ENCODE data around the gene TPD52L1. TPM values are rescaled to one million over a fixed set of nuclear protein-coding genes. Genes with fewer than 3 reads are reported as not detected.
"Not testable (repeated sequence)": the region's sequence is repeated elsewhere in the genome, so short reads cannot be mapped to it uniquely, and the experiment has no call there.

TPD52L1 gene
- total RNA-seq, 1 donor from 2014 or later = 48.0 TPM

- Mint-ChIP-seq H3K36me3 (ENCODE audit: low read depth) (no peaks in the 10 kb centered on the region), H3K9me3 (ENCODE audit: low read depth) (peaks cover 9% of the 10 kb centered on the region), H3K4me1 (ENCODE audit: low read depth) (peaks cover 27% of the 10 kb centered on the region)
These were observed 30.0 kb upstream of the TPD52L1 start for GRCh38 chr6:125123468-125124048.

DNA sequence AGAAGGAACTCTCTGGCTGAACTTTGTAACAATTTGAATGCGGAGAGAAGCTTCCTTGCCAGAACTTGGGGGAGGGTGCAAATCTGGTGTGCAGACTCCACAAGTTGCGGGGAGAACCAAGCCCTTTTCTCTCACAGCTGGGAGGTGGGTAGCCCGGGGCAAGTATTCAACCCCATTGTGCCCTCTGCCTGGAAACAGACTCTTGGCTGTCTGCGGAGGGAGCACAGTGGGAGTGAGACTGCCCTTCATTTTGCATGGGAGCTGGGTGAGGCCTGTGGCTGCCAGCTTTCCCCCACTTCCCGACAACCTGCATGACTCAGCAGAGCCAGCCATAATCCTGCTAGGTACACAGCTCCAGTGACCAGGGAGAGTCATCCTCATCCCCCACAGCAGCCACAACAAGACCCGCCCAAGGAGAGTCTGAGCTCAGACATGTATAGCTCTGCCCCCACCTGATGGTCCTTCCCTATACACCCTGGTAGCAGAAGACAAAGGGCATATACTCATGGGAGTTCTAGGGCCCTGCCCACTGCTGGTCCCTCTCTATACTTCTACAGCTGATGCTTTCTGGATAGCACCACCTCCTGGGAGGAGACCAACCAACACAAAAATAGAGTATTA is 29.4 kb upstream of the TPD52L1 start:
- no peaks in the 10 kb centered on the region for H3K27me3 Mint-ChIP-seq (ENCODE audit: low read depth)
- H3K27ac Mint-ChIP-seq (ENCODE audit: unreplicated experiment) = peak overlapping the region; percentile 89
- no peak for DNase-seq (ENCODE audit: low spot score)
- H3K9me3 Mint-ChIP-seq (ENCODE audit: low read depth) = peaks cover 9% of the 10 kb centered on the region
- H3K36me3 Mint-ChIP-seq (ENCODE audit: low read depth) = no peaks in the 10 kb centered on the region
- H3K4me3 Mint-ChIP-seq (ENCODE audit: unreplicated experiment) = peak overlapping the region; percentile 33
- no peak for TF ChIP-seq CTCF (IDR thresholded peaks at IDR 0.05)
- H3K4me1 Mint-ChIP-seq (ENCODE audit: low read depth) = peaks cover 27% of the 10 kb centered on the region

More at GRCh38 chr6:125123468-125124048, 30.0 kb upstream of the TPD52L1 start:
- no peak for DNase-seq (ENCODE audit: low spot score)
- peak overlapping the region; percentile 89 for H3K27ac Mint-ChIP-seq (ENCODE audit: unreplicated experiment)
- TF ChIP-seq CTCF (IDR thresholded peaks at IDR 0.05) = no peak
- no peaks in the 10 kb centered on the region for H3K27me3 Mint-ChIP-seq (ENCODE audit: low read depth)
- H3K4me3 Mint-ChIP-seq (ENCODE audit: unreplicated experiment) = peak overlapping the region; percentile 33

DNA sequence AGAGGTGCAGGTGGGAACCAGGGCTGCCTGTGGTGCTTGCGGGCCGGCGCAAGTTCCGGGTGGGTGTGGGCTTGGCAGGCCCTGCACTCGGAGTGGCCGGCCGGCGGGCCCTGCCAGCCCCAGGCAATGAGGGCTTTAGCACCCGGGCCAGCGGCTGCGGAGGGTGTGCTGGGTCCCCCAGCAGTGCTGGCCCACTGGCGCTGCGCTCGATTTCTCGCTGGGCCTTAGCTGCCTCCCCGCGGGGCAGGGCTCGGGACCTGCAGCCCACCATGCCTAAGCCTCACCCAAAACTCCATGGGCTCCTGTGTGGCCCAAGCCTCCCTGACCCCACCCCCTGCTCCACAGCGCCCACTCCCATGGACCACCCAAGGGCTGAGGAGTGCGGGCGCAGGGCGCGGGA is 27.7 kb upstream of the TPD52L1 start:
- H3K27me3 Mint-ChIP-seq (ENCODE audit: low read depth); H3K9me3 Mint-ChIP-seq (ENCODE audit: low read depth); H3K27ac Mint-ChIP-seq (ENCODE audit: unreplicated experiment); H3K36me3 Mint-ChIP-seq (ENCODE audit: low read depth); DNase-seq (ENCODE audit: low spot score); H3K4me3 Mint-ChIP-seq (ENCODE audit: unreplicated experiment): not testable (repeated sequence)
- H3K4me1 Mint-ChIP-seq (ENCODE audit: low read depth) = peaks cover 19% of the 10 kb centered on the region

DNA sequence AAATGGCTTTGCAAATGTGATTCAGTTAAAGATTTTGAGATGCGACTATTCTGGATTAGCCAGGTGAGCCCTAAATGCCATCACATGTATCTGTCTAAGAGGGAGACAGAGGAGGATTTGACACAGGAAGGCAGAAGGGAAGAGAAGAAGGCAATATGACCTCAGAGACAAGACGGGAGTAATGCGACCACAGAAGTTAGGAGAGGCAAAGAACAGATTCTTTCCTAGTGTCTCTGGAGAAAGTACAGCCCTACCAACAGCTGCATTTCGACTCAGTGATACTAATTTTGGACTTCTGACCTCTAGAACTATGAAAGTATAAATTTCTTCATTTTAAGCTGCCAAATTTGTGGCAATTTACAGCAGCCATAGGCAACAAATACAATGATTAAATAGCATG is 24.2 kb upstream of the TPD52L1 start:
- no peak for TF ChIP-seq CTCF (IDR thresholded peaks at IDR 0.05)
- DNase-seq (ENCODE audit: low spot score) = no peak
- Mint-ChIP-seq H3K27me3 (ENCODE audit: low read depth) (no peaks in the 10 kb centered on the region), H3K9me3 (ENCODE audit: low read depth) (peaks cover 9% of the 10 kb centered on the region), H3K36me3 (ENCODE audit: low read depth) (no peaks in the 10 kb centered on the region), H3K27ac (ENCODE audit: unreplicated experiment) (no peak overlapping the region), H3K4me3 (ENCODE audit: unreplicated experiment) (no peak overlapping the region), H3K4me1 (ENCODE audit: low read depth) (peaks cover 6% of the 10 kb centered on the region)

DNA sequence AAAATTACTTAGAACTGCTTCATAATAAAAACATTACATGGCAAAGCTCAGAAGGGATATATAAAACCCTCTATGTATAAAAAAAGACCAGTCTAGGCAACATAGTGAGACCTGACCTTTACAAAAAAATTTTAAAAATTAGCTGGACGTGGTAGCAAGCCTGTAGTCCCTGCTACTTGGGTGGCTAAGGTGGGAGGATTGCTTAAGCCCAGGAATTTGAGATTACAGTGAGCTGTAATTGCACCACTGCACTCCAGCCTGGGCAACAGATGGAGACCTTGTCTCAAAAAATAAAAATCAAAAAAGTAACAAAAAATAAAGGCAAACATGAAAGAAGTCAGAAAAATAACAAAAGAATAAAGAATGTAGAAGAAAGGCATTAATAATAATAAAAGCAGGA is 21.5 kb upstream of the TPD52L1 start:
- Mint-ChIP-seq H3K9me3 (ENCODE audit: low read depth) (peaks cover 6% of the 10 kb centered on the region), H3K27ac (ENCODE audit: unreplicated experiment) (no peak overlapping the region), H3K4me3 (ENCODE audit: unreplicated experiment) (no peak overlapping the region), H3K27me3 (ENCODE audit: low read depth) (no peaks in the 10 kb centered on the region), H3K36me3 (ENCODE audit: low read depth) (no peaks in the 10 kb centered on the region), H3K4me1 (ENCODE audit: low read depth) (no peaks in the 10 kb centered on the region)
- TF ChIP-seq CTCF (IDR thresholded peaks at IDR 0.05) = no peak
- no peak for DNase-seq (ENCODE audit: low spot score)

DNA sequence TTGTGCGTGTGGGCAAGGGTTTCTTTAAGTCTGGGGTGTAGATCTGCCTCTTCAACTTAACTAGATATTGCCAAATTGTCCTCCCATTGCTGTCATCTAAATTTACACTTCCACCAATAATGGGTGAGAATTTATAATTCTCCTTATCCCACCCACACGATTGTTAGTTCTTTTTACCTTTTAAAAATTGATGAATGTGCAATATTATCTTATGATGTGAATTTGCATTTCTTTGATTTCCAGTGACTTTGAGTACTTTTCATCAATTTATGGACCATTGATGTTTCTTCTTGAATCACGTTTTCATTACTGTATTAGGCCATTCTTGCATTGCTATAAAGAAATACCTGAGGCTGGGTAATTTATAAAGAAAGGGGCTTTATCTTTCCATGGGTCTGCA is 17.2 kb upstream of the TPD52L1 start:
- H3K9me3 Mint-ChIP-seq (ENCODE audit: low read depth) = peaks cover 2% of the 10 kb centered on the region
- no peak for DNase-seq (ENCODE audit: low spot score)

More for the DNA sequence above, 17.2 kb upstream of the TPD52L1 start:
- Mint-ChIP-seq H3K27me3 (ENCODE audit: low read depth) (no peaks in the 10 kb centered on the region), H3K4me1 (ENCODE audit: low read depth) (peaks cover 21% of the 10 kb centered on the region), H3K27ac (ENCODE audit: unreplicated experiment) (no peak overlapping the region), H3K36me3 (ENCODE audit: low read depth) (no peaks in the 10 kb centered on the region), H3K4me3 (ENCODE audit: unreplicated experiment) (no peak overlapping the region)
- TF ChIP-seq CTCF (IDR thresholded peaks at IDR 0.05) = no peak

All from chondrocyte (in vitro differentiated cells).